GM12872 (cell line): ENCODE results near the gene SNHG17.

Source experiments
- TF ChIP-seq, protein P1 (sequence below): IDR thresholded peaks from 3 replicates; pipeline ENCODE4 v1.5.1; 2011; ENCODE audit warnings: low read depth, mild to moderate bottlenecking, low read length, moderate library complexity; ENCODE audit not compliant: insufficient read depth

The SNHG17 gene

GRCh38 chr20:38386004-38386403 is 49.1 kb downstream of the SNHG17 start:
- TF ChIP-seq, protein P1, sequence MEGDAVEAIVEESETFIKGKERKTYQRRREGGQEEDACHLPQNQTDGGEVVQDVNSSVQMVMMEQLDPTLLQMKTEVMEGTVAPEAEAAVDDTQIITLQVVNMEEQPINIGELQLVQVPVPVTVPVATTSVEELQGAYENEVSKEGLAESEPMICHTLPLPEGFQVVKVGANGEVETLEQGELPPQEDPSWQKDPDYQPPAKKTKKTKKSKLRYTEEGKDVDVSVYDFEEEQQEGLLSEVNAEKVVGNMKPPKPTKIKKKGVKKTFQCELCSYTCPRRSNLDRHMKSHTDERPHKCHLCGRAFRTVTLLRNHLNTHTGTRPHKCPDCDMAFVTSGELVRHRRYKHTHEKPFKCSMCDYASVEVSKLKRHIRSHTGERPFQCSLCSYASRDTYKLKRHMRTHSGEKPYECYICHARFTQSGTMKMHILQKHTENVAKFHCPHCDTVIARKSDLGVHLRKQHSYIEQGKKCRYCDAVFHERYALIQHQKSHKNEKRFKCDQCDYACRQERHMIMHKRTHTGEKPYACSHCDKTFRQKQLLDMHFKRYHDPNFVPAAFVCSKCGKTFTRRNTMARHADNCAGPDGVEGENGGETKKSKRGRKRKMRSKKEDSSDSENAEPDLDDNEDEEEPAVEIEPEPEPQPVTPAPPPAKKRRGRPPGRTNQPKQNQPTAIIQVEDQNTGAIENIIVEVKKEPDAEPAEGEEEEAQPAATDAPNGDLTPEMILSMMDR, result no peak

- TF ChIP-seq, protein P1, result no peak
Observed at GRCh38 chr20:38383147-38383546, 52.0 kb downstream of the SNHG17 start.

- TF ChIP-seq, protein P1, result no peak
Observed at GRCh38 chr20:38377039-38377685, 58.0 kb downstream of the SNHG17 start.

- TF ChIP-seq, protein P1, result no peak
Observed at GRCh38 chr20:38373898-38374297, 61.2 kb downstream of the SNHG17 start.

DNA sequence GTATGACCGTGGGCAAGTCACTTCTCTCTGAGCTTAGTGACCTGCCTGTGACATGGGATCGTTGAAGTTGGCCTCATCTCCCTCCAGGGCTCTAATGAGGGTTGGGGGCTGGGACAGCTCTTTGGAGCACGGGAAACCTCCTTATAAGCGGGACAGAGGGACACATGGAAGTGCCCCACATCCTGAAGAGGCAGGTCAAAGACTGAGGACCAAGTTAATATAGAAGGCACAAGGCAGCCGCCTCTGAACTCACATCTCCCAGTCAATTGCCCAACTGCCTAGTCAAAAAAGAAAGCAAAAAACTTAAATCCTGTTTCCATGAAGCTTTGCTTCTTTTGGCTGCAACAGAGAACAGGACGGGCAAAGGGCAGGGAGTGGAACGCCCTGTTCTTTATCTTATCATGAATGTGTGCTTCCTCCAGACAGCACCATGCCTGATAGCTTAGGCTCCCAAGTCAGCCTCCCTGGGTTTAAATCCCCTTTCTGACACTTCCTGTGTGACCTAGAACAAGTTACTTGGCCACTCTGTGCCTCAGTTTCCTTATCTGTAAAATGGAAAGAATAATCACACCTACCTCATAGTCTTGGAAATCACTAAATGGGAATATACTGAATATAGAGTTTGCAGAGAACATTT is 61.8 kb downstream of the SNHG17 start:
- TF ChIP-seq, protein P1, result no peak

- TF ChIP-seq, protein P1, result no peak
Observed at GRCh38 chr20:38372806-38373205, 62.3 kb downstream of the SNHG17 start.
